ENCODE results near the gene KIF13A. TPM values are rescaled to one million over a fixed set of nuclear protein-coding genes. Genes with fewer than 3 reads are reported as not detected.

Gene KIF13A
- total RNA-seq, 3 donors from 2014 or later (not counting 1 experiment from before 2014, with no cell fraction given), result 15.0 to 26.4 (median 19.5) TPM

DNA sequence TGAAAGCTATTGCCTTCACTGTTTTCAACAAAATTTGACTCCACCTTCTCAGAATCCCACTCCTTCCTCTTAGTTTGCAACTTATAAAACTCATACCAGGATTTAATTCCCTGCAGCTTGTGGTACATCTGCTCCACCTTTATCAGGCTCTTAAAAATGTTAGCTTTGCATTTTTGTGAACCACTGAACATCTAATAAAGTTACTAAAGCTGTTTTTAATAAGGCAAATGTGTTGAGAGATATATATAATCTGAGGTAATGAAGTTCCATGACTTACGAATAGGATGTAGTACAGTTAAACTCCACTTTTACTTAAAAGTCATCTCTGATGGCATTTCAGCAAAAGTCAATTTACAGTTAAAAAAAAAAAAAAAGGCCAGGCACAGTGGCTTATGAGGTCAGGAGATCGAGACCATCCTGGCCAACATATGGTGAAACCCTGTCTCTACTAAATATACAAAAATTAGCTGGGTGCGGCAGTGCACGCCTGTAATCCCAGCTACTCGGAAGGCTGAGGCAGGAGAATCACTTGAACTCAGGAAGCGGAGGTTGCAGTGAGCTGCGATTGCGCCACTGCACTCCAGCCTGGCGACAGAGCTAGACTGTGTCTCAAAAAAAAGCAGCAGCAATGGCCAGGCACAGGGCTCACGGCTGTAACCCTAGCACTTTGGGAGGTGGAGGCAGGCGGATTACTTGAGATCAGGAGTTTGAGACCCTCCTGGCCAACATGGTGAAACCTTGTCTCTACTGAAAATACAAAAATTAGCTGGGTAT, 106.2 kb downstream of the KIF13A start:
- no peaks in the 10 kb centered on the region for H3K27me3 Mint-ChIP-seq (ENCODE audit: low read depth in 2 of 2)
- WGBS (ENCODE audit: insufficient coverage), result 92% methylated on average over 10 of the region's 11 CpGs
- intact Hi-C loops (cut with micrococcal nuclease), result no loop called here

DNA sequence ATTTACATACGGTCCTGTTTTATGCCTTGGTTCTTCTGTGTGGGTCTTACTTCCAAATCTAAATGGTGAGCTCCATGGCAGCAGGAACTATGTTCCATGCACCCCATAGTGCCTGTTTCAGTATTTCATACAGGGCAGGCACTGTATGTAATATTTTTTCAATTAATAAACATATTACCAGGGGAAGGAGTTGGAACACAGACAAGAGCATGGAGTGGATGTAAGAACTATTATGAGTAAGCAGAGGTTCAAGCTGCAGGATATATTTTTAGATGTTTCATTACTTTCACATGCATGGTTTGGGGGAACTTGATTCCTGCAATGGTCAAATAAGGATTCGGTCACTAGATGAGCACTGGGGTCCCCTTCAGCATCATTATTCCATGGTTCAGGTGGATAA, 108.3 kb downstream of the KIF13A start:
- Mint-ChIP-seq H3K9me3 (no peaks in the 10 kb centered on the region), H3K27me3 (ENCODE audit: low read depth in 2 of 2) (no peaks in the 10 kb centered on the region), H3K27ac (no peak overlapping the region), H3K36me3 (no peaks in the 10 kb centered on the region), H3K4me1 (peaks cover 4% of the 10 kb centered on the region in 2 donors), H3K4me3 (no peak overlapping the region)
- Histone ChIP-seq H3K27me3 (ENCODE audit: control insufficient read depth, insufficient read depth, low read length) (no peaks in the 10 kb centered on the region), H3K36me3 (ENCODE audit: control insufficient read depth, insufficient read depth, low read length) (no peaks in the 10 kb centered on the region), H3K4me3 (ENCODE audit: low read length) (no peak overlapping the region), H3K4me1 (ENCODE audit: control insufficient read depth, insufficient read depth, low read length) (no peaks in the 10 kb centered on the region), H3K9me3 (ENCODE audit: control insufficient read depth, insufficient read depth, low read length) (no peaks in the 10 kb centered on the region), H3K27ac (ENCODE audit: low read length) (no peak overlapping the region)
- intact Hi-C loops (cut with micrococcal nuclease), result no loop called here
- 88% methylated on average over 2 of the region's 2 CpGs for WGBS (ENCODE audit: insufficient coverage)
- ATAC-seq (no peak), DNase-seq (no peak)
- TF ChIP-seq, protein P1, sequence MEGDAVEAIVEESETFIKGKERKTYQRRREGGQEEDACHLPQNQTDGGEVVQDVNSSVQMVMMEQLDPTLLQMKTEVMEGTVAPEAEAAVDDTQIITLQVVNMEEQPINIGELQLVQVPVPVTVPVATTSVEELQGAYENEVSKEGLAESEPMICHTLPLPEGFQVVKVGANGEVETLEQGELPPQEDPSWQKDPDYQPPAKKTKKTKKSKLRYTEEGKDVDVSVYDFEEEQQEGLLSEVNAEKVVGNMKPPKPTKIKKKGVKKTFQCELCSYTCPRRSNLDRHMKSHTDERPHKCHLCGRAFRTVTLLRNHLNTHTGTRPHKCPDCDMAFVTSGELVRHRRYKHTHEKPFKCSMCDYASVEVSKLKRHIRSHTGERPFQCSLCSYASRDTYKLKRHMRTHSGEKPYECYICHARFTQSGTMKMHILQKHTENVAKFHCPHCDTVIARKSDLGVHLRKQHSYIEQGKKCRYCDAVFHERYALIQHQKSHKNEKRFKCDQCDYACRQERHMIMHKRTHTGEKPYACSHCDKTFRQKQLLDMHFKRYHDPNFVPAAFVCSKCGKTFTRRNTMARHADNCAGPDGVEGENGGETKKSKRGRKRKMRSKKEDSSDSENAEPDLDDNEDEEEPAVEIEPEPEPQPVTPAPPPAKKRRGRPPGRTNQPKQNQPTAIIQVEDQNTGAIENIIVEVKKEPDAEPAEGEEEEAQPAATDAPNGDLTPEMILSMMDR (IDR thresholded peaks at IDR 0.05), result no peak

More for the DNA sequence above, 106.2 kb downstream of the KIF13A start:
- Histone ChIP-seq H3K36me3 (ENCODE audit: control insufficient read depth, insufficient read depth, low read length) (no peaks in the 10 kb centered on the region), H3K27me3 (ENCODE audit: control insufficient read depth, insufficient read depth, low read length) (no peaks in the 10 kb centered on the region), H3K4me3 (ENCODE audit: low read length) (no peak overlapping the region), H3K9me3 (ENCODE audit: control insufficient read depth, insufficient read depth, low read length) (no peaks in the 10 kb centered on the region), H3K4me1 (ENCODE audit: control insufficient read depth, insufficient read depth, low read length) (peaks cover 3% of the 10 kb centered on the region), H3K27ac (ENCODE audit: low read length) (no peak overlapping the region)
- Mint-ChIP-seq H3K9me3 (no peaks in the 10 kb centered on the region), H3K4me1 (peaks cover 21 to 22% of the 10 kb centered on the region in 2 donors), H3K36me3 (no peaks in the 10 kb centered on the region), H3K4me3 (no peak overlapping the region), H3K27ac (no peak overlapping the region)
- TF ChIP-seq, protein P1 (IDR thresholded peaks at IDR 0.05), result no peak
- ATAC-seq (no peak), DNase-seq (no peak)

DNA sequence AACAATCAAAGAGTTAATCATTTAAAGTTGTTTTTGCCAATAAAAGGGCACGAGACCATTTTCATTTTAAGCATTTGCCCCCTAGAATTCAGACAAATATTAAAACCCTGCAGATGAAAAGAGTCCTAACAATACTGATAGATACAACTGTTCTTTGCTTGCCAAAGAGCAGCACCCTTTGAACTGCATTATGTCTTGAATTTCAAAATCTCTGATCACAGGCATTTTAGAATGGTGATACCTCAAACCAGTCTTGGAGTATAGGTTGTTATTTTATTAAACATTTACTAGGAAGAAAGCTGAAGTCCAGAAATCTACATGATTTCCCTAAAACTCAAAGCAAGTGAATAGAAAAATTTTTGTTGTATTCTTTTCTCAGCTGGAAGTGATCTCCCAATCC, 108.7 kb downstream of the KIF13A start:
- Mint-ChIP-seq H3K27ac (no peak overlapping the region), H3K9me3 (no peaks in the 10 kb centered on the region), H3K36me3 (no peaks in the 10 kb centered on the region), H3K4me1 (no peaks in the 10 kb centered on the region), H3K27me3 (ENCODE audit: low read depth in 2 of 2) (no peaks in the 10 kb centered on the region), H3K4me3 (no peak overlapping the region)
- TF ChIP-seq, protein P1 (IDR thresholded peaks at IDR 0.05), result no peak
- no peaks in the 10 kb centered on the region for H3K36me3 ChIP-seq (ENCODE audit: control insufficient read depth, insufficient read depth, low read length)
- no peak overlapping the region for H3K27ac ChIP-seq (ENCODE audit: low read length)
- H3K4me3 ChIP-seq (ENCODE audit: low read length), result no peak overlapping the region
- 100% methylated on average over 1 of the region's 1 CpG for WGBS (ENCODE audit: insufficient coverage)
- no peaks in the 10 kb centered on the region for H3K27me3 ChIP-seq (ENCODE audit: control insufficient read depth, insufficient read depth, low read length)
- intact Hi-C loops (cut with micrococcal nuclease), result no loop called here
- DNase-seq (no peak), ATAC-seq (no peak)
- no peaks in the 10 kb centered on the region for H3K4me1 ChIP-seq (ENCODE audit: control insufficient read depth, insufficient read depth, low read length)
- no peaks in the 10 kb centered on the region for H3K9me3 ChIP-seq (ENCODE audit: control insufficient read depth, insufficient read depth, low read length)

Measured in natural killer cell (primary cell).